Spleen (tissue), 7 donors: ENCODE measurements around the gene CRACDL.

Experiments used
- POLR2AphosphoS5 ChIP-seq, 3 donors: sonication (generic); formaldehyde crosslinking; IDR thresholded peaks; one replicate each; pipeline ENCODE4 v1.5.1; 2017; ENCODE audit warnings: antibody characterized with exemption in 3 of 3
- TF ChIP-seq, protein P1 (sequence below), 11 experiments: fragments of 200-600 bp in 7 of 11; fragments of 450-650 bp in 4 of 11; sonication (generic) in 4 of 11; IDR thresholded peaks in 8 of 11; conservative IDR thresholded peaks in 3 of 11; 1 replicate in 7 of 11; 2 replicates in 4 of 11; pipeline versions ENCODE4 v1.4.0 to v1.8.0; 2016 to 2021; ENCODE audit warnings: antibody characterized with exemption in 11 of 11, inconsistent platforms in 4 of 11, mild to moderate bottlenecking in 1 of 11
- donor health status: DM: no; HTN: no; CAD: no; lungs with moderate emphysema.
- donor health status: DM: no; HTN: no; CAD: no.
- donor health status: DM: no; HTN: no; CAD: no.

DNA sequence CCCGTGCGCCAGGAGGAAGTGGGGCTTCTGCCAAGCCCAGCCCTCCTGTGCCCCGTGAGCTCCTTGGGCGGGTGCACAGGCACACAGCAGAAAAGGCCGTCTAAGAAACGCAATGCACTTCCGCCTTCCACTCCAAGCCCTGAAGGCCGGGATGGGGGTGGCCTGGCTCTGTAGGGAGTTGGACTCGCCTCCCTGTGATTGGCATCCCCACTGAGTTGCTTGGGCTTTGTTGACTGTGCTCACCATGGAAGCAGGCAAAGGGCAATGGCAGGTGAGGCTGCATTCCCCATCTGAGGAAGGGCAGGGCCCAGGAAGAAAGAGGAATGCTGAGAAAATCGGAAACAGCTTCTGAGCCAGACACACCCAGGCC is 66.8 kb downstream of the CRACDL start:
- TF ChIP-seq, protein P1, sequence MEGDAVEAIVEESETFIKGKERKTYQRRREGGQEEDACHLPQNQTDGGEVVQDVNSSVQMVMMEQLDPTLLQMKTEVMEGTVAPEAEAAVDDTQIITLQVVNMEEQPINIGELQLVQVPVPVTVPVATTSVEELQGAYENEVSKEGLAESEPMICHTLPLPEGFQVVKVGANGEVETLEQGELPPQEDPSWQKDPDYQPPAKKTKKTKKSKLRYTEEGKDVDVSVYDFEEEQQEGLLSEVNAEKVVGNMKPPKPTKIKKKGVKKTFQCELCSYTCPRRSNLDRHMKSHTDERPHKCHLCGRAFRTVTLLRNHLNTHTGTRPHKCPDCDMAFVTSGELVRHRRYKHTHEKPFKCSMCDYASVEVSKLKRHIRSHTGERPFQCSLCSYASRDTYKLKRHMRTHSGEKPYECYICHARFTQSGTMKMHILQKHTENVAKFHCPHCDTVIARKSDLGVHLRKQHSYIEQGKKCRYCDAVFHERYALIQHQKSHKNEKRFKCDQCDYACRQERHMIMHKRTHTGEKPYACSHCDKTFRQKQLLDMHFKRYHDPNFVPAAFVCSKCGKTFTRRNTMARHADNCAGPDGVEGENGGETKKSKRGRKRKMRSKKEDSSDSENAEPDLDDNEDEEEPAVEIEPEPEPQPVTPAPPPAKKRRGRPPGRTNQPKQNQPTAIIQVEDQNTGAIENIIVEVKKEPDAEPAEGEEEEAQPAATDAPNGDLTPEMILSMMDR (IDR thresholded peaks at IDR 0.05 in 8 of 11, conservative IDR thresholded peaks at IDR 0.05 in 3 of 11) = no peak
- no peak for TF ChIP-seq POLR2AphosphoS5 (IDR thresholded peaks at IDR 0.05)
